HEK293 (cell line): ENCODE measurements around the gene RAB24.

Source experiments
- CTCF ChIA-PET: fragments of 350-600 bp; formaldehyde crosslinking; extraction: SDS; loops from one replicate; lab custom pipeline; 2021; ENCODE audit warnings: antibody characterized with exemption; lab: Yijun Ruan, JAX
- POLR2A ChIA-PET: fragments of 300-600 bp; formaldehyde crosslinking; extraction: SDS; loops from one replicate; lab custom pipeline; 2020; ENCODE audit warnings: antibody characterized with exemption, inconsistent platforms; lab: Yijun Ruan, JAX
- H3K27ac ChIP-seq: fragments of 200-500 bp; sonication (Bioruptor generic); 2 replicates; pipeline ENCODE4 v1.5.1; 2014; ENCODE audit warnings: low read depth, low read length, control low read depth, inconsistent platforms; ENCODE audit errors: extremely low read depth
- H3K36me3 ChIP-seq, 2 experiments: fragments of 200-500 bp in 1 of 2; sonication (Bioruptor generic) in 1 of 2; 1 replicate in 1 of 2; 2 replicates in 1 of 2; pipeline ENCODE4 v1.5.1; 2014 to 2017; ENCODE audit warnings: inconsistent platforms in 2 of 2, low read length in 2 of 2; ENCODE audit not compliant: control insufficient read depth in 2 of 2, insufficient read depth in 1 of 2
- H3K4me1 ChIP-seq: fragments of 200-500 bp; sonication (Bioruptor generic); 2 replicates; pipeline ENCODE4 v1.5.1; 2014; ENCODE audit warnings: mild to moderate bottlenecking, low read length, inconsistent platforms; ENCODE audit not compliant: control insufficient read depth, insufficient read depth
- H3K4me3 ChIP-seq: 2 replicates; pipeline ENCODE4 v1.5.1; 2011; ENCODE audit warnings: low read depth, mild to moderate bottlenecking, control low read depth, low read length, moderate library complexity
- H3K9me3 ChIP-seq: fragments of 200-500 bp; sonication (Bioruptor generic); 2 replicates; pipeline ENCODE4 v1.5.1; 2014; ENCODE audit warnings: low read depth, low read length, inconsistent platforms; ENCODE audit not compliant: control insufficient read depth, insufficient read depth
- BCL11A ChIP-seq: fragments of 450-650 bp; formaldehyde crosslinking; IDR thresholded peaks from 2 replicates; pipeline ENCODE4 v1.5.1; 2016; ENCODE audit warnings: low read depth, missing biosample characterization, missing genetic modification characterization
- CTCF ChIP-seq: fragments of 450-650 bp; formaldehyde crosslinking; IDR thresholded peaks from 2 replicates; pipeline ENCODE4 v1.5.1; 2016; ENCODE audit warnings: missing biosample characterization, missing genetic modification characterization
- MZF1 ChIP-seq: fragments of 450-650 bp; formaldehyde crosslinking; IDR thresholded peaks from 2 replicates; pipeline ENCODE4 v1.5.1; 2017; ENCODE audit warnings: missing biosample characterization, missing genetic modification characterization, borderline replicate concordance
- ZBTB7A ChIP-seq: fragments of 450-650 bp; formaldehyde crosslinking; IDR thresholded peaks from 2 replicates; pipeline ENCODE4 v1.5.1; 2016; ENCODE audit warnings: low read depth, missing biosample characterization, missing genetic modification characterization
- ZEB2 ChIP-seq: fragments of 450-650 bp; formaldehyde crosslinking; IDR thresholded peaks from 2 replicates; pipeline ENCODE4 v1.5.1; 2016; ENCODE audit warnings: missing biosample characterization, missing genetic modification characterization
- ZIC2 ChIP-seq: fragments of 450-650 bp; formaldehyde crosslinking; IDR thresholded peaks from 2 replicates; pipeline ENCODE4 v1.5.1; 2016; ENCODE audit warnings: missing biosample characterization, missing genetic modification characterization
- ZNF335 ChIP-seq: fragments of 450-650 bp; formaldehyde crosslinking; conservative IDR thresholded peaks from 2 replicates; pipeline ENCODE4 v1.5.1; 2016; ENCODE audit warnings: missing biosample characterization, missing genetic modification characterization
- ZNF776 ChIP-seq: fragments of 450-650 bp; formaldehyde crosslinking; IDR thresholded peaks from 2 replicates; pipeline ENCODE4 v1.5.0; 2017; ENCODE audit warnings: missing biosample characterization, missing genetic modification characterization, borderline replicate concordance
- TF ChIP-seq, protein P1 (sequence below): fragments of 450-650 bp; formaldehyde crosslinking; IDR thresholded peaks from 2 replicates; pipeline ENCODE4 v1.5.1; 2016; ENCODE audit warnings: missing biosample characterization, missing genetic modification characterization
- TF ChIP-seq, protein P2 (sequence below): fragments of 450-650 bp; formaldehyde crosslinking; IDR thresholded peaks from 2 replicates; pipeline ENCODE4 v1.5.1; 2016; ENCODE audit warnings: missing biosample characterization, missing genetic modification characterization, low read depth
- TF ChIP-seq, protein P3 (sequence below): fragments of 450-650 bp; formaldehyde crosslinking; IDR thresholded peaks from 2 replicates; pipeline ENCODE4 v1.5.1; 2016; ENCODE audit warnings: missing biosample characterization, missing genetic modification characterization

RAB24 gene

DNA sequence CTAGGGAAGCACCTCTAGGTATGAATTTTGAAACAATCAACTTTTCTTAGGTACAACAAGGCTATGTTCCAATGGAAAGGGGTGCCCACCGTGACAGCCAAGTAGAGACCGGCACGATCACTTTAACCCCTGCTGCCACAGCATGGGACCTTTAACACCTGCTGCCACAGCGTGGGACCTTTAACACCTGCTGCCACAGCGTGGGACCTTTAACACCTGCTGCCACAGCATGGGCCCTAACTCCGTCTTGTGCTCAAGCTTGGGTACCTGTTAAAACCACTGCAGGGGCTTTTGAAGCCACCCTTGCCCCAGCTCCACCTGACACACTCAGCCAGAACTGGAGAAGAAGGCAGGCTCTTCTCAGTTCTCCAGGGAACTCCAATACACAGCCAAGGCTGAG is 26.4 kb upstream of the RAB24 start:
- peak; percentile 70 for TF ChIP-seq ZIC2 (tag by site-specific recombination)
- TF ChIP-seq CTCF = no peak
- POLR2A ChIA-PET = interaction anchor here (0.5 kb wide), 1 partner anchor 19 kb away, joined by 4 read pairs; no protein-coding TSS in a partner anchor
- Histone ChIP-seq H3K9me3 (no peaks in the 10 kb centered on the region), H3K27ac (no peak overlapping the region), H3K4me1 (no peaks in the 10 kb centered on the region), H3K36me3 (peaks cover 7 to 59% of the 10 kb centered on the region in 2 experiments; a peak in 2 of 3 replicates), H3K4me3 (no peak overlapping the region)
- CTCF ChIA-PET = interaction anchor here (0.6 kb wide), 1 partner anchor 275 kb away, joined by 3 read pairs; no protein-coding TSS in a partner anchor

GRCh38 chr5:177328545-177329231 is 25.2 kb upstream of the RAB24 start:
- Histone ChIP-seq H3K4me1 (no peaks in the 10 kb centered on the region), H3K9me3 (no peaks in the 10 kb centered on the region), H3K36me3 (peaks cover 0 to 47% of the 10 kb centered on the region in 2 experiments; a peak in 2 of 3 replicates), H3K4me3 (no peak overlapping the region)
- POLR2A ChIA-PET = interaction anchor here (0.6 kb wide), 1 partner anchor 13 kb away, joined by 3 read pairs; no protein-coding TSS in a partner anchor
- CTCF ChIA-PET = interaction anchor here (1.5 to 2.0 kb wide), 2 partner anchors 9 to 10 kb away, joined by 3 to 6 read pairs; no protein-coding TSS in a partner anchor
- TF ChIP-seq ZNF335 (tag by site-specific recombination) (no peak), ZBTB7A (tag by site-specific recombination) (no peak), MZF1 (no peak)
- TF ChIP-seq, protein P1, sequence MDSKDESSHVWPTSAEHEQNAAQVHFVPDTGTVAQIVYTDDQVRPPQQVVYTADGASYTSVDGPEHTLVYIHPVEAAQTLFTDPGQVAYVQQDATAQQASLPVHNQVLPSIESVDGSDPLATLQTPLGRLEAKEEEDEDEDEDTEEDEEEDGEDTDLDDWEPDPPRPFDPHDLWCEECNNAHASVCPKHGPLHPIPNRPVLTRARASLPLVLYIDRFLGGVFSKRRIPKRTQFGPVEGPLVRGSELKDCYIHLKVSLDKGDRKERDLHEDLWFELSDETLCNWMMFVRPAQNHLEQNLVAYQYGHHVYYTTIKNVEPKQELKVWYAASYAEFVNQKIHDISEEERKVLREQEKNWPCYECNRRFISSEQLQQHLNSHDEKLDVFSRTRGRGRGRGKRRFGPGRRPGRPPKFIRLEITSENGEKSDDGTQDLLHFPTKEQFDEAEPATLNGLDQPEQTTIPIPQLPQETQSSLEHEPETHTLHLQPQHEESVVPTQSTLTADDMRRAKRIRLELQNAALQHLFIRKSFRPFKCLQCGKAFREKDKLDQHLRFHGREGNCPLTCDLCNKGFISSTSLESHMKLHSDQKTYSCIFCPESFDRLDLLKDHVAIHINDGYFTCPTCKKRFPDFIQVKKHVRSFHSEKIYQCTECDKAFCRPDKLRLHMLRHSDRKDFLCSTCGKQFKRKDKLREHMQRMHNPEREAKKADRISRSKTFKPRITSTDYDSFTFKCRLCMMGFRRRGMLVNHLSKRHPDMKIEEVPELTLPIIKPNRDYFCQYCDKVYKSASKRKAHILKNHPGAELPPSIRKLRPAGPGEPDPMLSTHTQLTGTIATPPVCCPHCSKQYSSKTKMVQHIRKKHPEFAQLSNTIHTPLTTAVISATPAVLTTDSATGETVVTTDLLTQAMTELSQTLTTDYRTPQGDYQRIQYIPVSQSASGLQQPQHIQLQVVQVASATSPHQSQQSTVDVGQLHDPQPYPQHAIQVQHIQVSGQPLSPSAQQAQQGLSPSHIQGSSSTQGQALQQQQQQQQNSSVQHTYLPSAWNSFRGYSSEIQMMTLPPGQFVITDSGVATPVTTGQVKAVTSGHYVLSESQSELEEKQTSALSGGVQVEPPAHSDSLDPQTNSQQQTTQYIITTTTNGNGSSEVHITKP (tag by site-specific recombination) = peak; percentile 47
- TF ChIP-seq, protein P2, sequence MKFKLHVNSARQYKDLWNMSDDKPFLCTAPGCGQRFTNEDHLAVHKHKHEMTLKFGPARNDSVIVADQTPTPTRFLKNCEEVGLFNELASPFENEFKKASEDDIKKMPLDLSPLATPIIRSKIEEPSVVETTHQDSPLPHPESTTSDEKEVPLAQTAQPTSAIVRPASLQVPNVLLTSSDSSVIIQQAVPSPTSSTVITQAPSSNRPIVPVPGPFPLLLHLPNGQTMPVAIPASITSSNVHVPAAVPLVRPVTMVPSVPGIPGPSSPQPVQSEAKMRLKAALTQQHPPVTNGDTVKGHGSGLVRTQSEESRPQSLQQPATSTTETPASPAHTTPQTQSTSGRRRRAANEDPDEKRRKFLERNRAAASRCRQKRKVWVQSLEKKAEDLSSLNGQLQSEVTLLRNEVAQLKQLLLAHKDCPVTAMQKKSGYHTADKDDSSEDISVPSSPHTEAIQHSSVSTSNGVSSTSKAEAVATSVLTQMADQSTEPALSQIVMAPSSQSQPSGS (tag by site-specific recombination) = peak; percentile 65; the same call in 1 of the 2 replicates
- TF ChIP-seq, all 188 proteins: peak for 2
- H3K27ac ChIP-seq = no peak overlapping the region

DNA sequence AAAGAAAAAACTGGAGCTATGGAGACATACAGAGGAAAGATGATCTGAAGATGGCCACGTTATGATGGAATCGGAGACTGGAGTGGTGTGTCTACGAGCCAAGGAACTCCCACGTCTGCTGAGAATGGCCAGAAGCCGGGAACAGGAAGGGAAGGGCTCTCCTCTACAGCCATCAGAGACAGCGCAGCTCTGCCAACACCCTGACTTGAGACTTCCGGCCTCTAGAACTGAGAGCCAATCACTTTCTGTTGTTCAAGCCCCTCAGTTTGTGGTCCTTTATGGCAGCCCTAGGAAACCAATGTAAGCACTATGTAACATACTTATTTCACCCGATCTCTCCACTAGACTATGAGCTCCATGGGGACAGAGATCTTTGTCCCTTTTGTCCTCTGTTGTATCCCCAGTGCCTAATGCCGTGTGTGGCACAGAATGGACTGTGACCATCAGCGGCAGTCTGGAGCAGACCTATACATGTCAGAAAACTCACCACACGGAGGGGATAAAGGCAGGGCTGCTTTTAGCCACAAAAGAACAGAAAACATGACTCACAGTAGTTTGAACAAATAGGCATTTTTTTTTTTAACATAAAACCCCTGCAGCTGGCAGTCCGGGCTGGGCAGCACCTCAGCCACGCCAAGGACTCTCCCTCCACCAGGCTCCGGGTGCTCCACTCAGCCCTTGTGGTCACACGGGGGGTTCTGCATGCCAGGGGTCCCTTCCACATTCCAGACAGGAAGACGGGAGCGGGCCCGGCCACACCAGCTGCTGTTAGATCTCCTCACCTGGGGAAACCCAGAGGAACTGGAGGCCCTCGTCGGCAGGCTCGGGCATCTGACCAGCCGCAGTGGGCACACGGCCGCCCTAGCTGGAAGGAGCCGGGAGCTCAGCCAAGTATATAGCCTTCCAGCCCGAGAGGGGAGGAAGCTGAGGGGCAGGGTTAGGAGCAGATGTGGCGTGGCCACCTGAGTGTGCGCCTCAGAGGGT is 24.3 kb upstream of the RAB24 start:
- Histone ChIP-seq H3K4me1 (no peaks in the 10 kb centered on the region), H3K27ac (0 out of 2 replicates have a peak overlapping the region, but pooled peaks have one; percentile 16), H3K4me3 (no peak overlapping the region), H3K9me3 (no peaks in the 10 kb centered on the region), H3K36me3 (peaks cover 0 to 38% of the 10 kb centered on the region in 2 experiments; a peak in 2 of 3 replicates)
- CTCF ChIA-PET = interaction anchor here (0.6 to 2.0 kb wide), 6 partner anchors 9 to 207 kb away, joined by 3 to 6 read pairs (median 3); no protein-coding TSS in a partner anchor
- TF ChIP-seq, protein P3, sequence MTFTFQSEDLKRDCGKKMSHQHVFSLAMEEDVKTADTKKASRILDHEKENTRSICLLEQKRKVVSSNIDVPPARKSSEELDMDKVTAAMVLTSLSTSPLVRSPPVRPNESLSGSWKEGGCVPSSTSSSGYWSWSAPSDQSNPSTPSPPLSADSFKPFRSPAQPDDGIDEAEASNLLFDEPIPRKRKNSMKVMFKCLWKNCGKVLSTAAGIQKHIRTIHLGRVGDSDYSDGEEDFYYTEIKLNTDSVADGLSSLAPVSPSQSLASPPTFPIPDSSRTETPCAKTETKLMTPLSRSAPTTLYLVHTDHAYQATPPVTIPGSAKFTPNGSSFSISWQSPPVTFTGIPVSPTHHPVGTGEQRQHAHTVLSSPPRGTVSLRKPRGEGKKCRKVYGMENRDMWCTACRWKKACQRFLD (tag by site-specific recombination) = no peak
- TF ChIP-seq ZEB2 (no peak), ZNF776 (tag by site-specific recombination) (no peak), BCL11A (tag by site-specific recombination) (no peak)
- POLR2A ChIA-PET = interaction anchor here (0.6 to 1.2 kb wide), 3 partner anchors 12 to 98 kb away, joined by 3 read pairs; no protein-coding TSS in a partner anchor
